ENCODE data around the gene TREML2.

Gene TREML2

GRCh38 chr6:41197234-41197633, 3.7 kb downstream of the TREML2 start:
- H3K27ac ChIP-seq (replicated peaks) = no peak overlapping the region
- no peak for TF ChIP-seq CTCF (IDR thresholded peaks at IDR 0.05; ENCODE audit: insufficient read depth, low read length)
- no peak for TF ChIP-seq POLR2AphosphoS5 (IDR thresholded peaks at IDR 0.05; ENCODE audit: low read depth)
- no peak for TF ChIP-seq GABPA (IDR thresholded peaks at IDR 0.05; ENCODE audit: low read depth)
- no peak for TF ChIP-seq REST (IDR thresholded peaks at IDR 0.05; ENCODE audit: insufficient replicate concordance, low read depth)
- TF ChIP-seq SPI1 (IDR thresholded peaks at IDR 0.05; ENCODE audit: borderline replicate concordance, low read depth) = no peak
- DNase-seq (ENCODE audit: low read depth in 1 of 2, low spot score in 1 of 2) = no peak
- H3K27me3 ChIP-seq (ENCODE audit: insufficient read depth, poor library complexity, severe bottlenecking) = no peaks in the 10 kb centered on the region
- H3K4me3 ChIP-seq (replicated peaks; ENCODE audit: insufficient read depth, low read length) = no peak overlapping the region

GRCh38 chr6:41194386-41194785, 6.6 kb downstream of the TREML2 start:
- no peaks in the 10 kb centered on the region for H3K27me3 ChIP-seq (ENCODE audit: insufficient read depth, poor library complexity, severe bottlenecking)
- H3K27ac ChIP-seq (replicated peaks) = no peak overlapping the region
- no peak for TF ChIP-seq POLR2AphosphoS5 (IDR thresholded peaks at IDR 0.05; ENCODE audit: low read depth)
- TF ChIP-seq SPI1 (IDR thresholded peaks at IDR 0.05; ENCODE audit: borderline replicate concordance, low read depth) = no peak
- no peak for TF ChIP-seq GABPA (IDR thresholded peaks at IDR 0.05; ENCODE audit: low read depth)
- TF ChIP-seq REST (IDR thresholded peaks at IDR 0.05; ENCODE audit: insufficient replicate concordance, low read depth) = no peak
- no peak for TF ChIP-seq CTCF (IDR thresholded peaks at IDR 0.05; ENCODE audit: insufficient read depth, low read length)
- DNase-seq (ENCODE audit: low read depth in 1 of 2, low spot score in 1 of 2) = no peak
- no peak overlapping the region for H3K4me3 ChIP-seq (replicated peaks; ENCODE audit: insufficient read depth, low read length)

GRCh38 chr6:41193884-41194283, 7.1 kb downstream of the TREML2 start:
- H3K27me3 ChIP-seq (ENCODE audit: insufficient read depth, poor library complexity, severe bottlenecking) = no peaks in the 10 kb centered on the region
- H3K27ac ChIP-seq (replicated peaks) = no peak overlapping the region
- H3K4me3 ChIP-seq (replicated peaks; ENCODE audit: insufficient read depth, low read length) = no peak overlapping the region
- no peak for TF ChIP-seq CTCF (IDR thresholded peaks at IDR 0.05; ENCODE audit: insufficient read depth, low read length)
- TF ChIP-seq SPI1 (IDR thresholded peaks at IDR 0.05; ENCODE audit: borderline replicate concordance, low read depth) = no peak
- no peak for TF ChIP-seq REST (IDR thresholded peaks at IDR 0.05; ENCODE audit: insufficient replicate concordance, low read depth)
- no peak for TF ChIP-seq GABPA (IDR thresholded peaks at IDR 0.05; ENCODE audit: low read depth)
- TF ChIP-seq POLR2AphosphoS5 (IDR thresholded peaks at IDR 0.05; ENCODE audit: low read depth) = no peak
- DNase-seq (ENCODE audit: low read depth in 1 of 2, low spot score in 1 of 2) = no peak
